Measurements from ENCODE around the gene TH. TPM values are rescaled to one million over a fixed set of nuclear protein-coding genes. Genes with fewer than 3 reads are reported as not detected.

TH gene
- total and polyA plus RNA-seq, 4 donors: 0.14 to 0.31 TPM; not detected in 2

GRCh38 chr11:2202900-2203439, 31.4 kb upstream of the TH start:
- Histone ChIP-seq H3K4me1 (ENCODE audit: control insufficient read depth in 5 of 5, insufficient read depth in 5 of 5, low read length in 5 of 5) (peaks cover 0 to 3% (median 0%) of the 10 kb centered on the region in 5 donors), H3K27ac (ENCODE audit: low read depth in 1 of 2, low read length in 1 of 2) (no peak overlapping the region), H3K9ac (ENCODE audit: insufficient read depth in 1 of 2, low read length in 2 of 2) (no peak overlapping the region), H3K9me3 (ENCODE audit: control insufficient read depth in 4 of 4, insufficient read depth in 3 of 4, low read length in 3 of 4) (peaks cover 0 to 4% (median 0%) of the 10 kb centered on the region in 4 donors), H3K4me3 (no peak overlapping the region), H3K36me3 (ENCODE audit: control insufficient read depth in 4 of 4, insufficient read depth in 4 of 4, low read length in 4 of 4) (no peaks in the 10 kb centered on the region), H3K27me3 (ENCODE audit: control insufficient read depth in 3 of 3, insufficient read depth in 3 of 3, low read length in 2 of 3) (no peaks in the 10 kb centered on the region)
- ATAC-seq (ENCODE audit: insufficient read depth, low FRiP score) (no peak), DNase-seq (no peak)
- TF ChIP-seq, protein P1, sequence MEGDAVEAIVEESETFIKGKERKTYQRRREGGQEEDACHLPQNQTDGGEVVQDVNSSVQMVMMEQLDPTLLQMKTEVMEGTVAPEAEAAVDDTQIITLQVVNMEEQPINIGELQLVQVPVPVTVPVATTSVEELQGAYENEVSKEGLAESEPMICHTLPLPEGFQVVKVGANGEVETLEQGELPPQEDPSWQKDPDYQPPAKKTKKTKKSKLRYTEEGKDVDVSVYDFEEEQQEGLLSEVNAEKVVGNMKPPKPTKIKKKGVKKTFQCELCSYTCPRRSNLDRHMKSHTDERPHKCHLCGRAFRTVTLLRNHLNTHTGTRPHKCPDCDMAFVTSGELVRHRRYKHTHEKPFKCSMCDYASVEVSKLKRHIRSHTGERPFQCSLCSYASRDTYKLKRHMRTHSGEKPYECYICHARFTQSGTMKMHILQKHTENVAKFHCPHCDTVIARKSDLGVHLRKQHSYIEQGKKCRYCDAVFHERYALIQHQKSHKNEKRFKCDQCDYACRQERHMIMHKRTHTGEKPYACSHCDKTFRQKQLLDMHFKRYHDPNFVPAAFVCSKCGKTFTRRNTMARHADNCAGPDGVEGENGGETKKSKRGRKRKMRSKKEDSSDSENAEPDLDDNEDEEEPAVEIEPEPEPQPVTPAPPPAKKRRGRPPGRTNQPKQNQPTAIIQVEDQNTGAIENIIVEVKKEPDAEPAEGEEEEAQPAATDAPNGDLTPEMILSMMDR (IDR thresholded peaks at IDR 0.05; ENCODE audit: control extremely low read depth, extremely low read depth): no peak
- 89 to 94% methylated on average over 10 of the region's 10 CpGs for WGBS, 2 donors

DNA sequence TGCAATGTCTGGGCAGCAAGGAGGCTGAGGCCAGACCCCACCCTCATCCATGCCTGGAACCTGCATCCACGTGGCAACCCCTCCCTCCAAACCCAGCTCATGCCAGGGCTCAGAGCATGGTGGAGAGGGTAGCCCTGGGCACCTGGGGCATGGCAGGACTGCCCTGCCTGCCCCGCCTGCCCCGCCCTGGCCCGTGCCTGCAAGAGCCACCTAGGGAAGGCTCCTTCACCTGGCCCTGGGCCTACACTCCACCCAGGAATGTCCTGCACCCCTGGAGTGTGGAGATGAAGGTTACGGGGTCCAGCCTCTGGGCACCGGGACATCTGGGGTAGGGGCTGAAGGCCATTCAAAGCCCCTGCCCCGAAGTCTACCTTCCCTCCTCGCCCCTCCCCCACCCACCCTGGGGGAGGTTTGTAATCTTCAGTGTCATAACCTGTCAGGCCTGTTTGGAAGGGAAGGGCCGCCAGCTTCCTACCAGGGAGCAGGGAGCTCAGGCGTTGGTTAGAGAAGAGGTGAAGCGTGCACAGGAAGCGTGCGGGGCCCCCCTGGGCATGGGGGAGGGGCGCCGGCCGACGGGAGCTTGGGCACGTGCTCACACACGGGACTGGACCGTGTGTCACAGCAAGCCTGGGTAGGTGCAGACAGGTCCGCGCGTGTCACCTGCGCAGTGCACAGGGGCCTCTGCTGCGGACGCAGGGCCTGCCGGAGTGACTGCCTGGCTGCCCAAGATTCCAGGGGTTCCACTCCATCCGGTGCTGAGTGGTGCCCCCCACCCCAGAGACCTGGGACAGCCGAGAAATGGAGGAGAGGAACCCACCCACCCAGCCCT, 30.7 kb upstream of the TH start:
- WGBS, 2 donors: 55 to 63% methylated on average over 29 of the region's 29 CpGs
- Histone ChIP-seq H3K27me3 (ENCODE audit: control insufficient read depth in 3 of 3, insufficient read depth in 3 of 3, low read length in 2 of 3) (no peaks in the 10 kb centered on the region), H3K4me1 (ENCODE audit: control insufficient read depth in 5 of 5, insufficient read depth in 5 of 5, low read length in 5 of 5) (peaks cover 0 to 3% (median 0%) of the 10 kb centered on the region in 5 donors), H3K27ac (ENCODE audit: low read depth in 1 of 2, low read length in 1 of 2) (no peak overlapping the region), H3K9ac (ENCODE audit: insufficient read depth in 1 of 2, low read length in 2 of 2) (no peak overlapping the region), H3K9me3 (ENCODE audit: control insufficient read depth in 4 of 4, insufficient read depth in 3 of 4, low read length in 3 of 4) (peaks cover 0 to 3% (median 0%) of the 10 kb centered on the region in 4 donors), H3K4me3 (no peak overlapping the region), H3K36me3 (ENCODE audit: control insufficient read depth in 4 of 4, insufficient read depth in 4 of 4, low read length in 4 of 4) (no peaks in the 10 kb centered on the region)
- DNase-seq (peak; percentile 53 to 77 (median 75)), ATAC-seq (ENCODE audit: insufficient read depth, low FRiP score) (no peak)
- TF ChIP-seq, protein P1 (IDR thresholded peaks at IDR 0.05; ENCODE audit: control extremely low read depth, extremely low read depth): no peak

- Histone ChIP-seq H3K4me3 (no peak overlapping the region), H3K4me1 (ENCODE audit: control insufficient read depth in 5 of 5, insufficient read depth in 5 of 5, low read length in 5 of 5) (peaks cover 0 to 3% (median 0%) of the 10 kb centered on the region in 5 donors), H3K27me3 (ENCODE audit: control insufficient read depth in 3 of 3, insufficient read depth in 3 of 3, low read length in 2 of 3) (no peaks in the 10 kb centered on the region), H3K9me3 (ENCODE audit: control insufficient read depth in 4 of 4, insufficient read depth in 3 of 4, low read length in 3 of 4) (no peaks in the 10 kb centered on the region), H3K36me3 (ENCODE audit: control insufficient read depth in 4 of 4, insufficient read depth in 4 of 4, low read length in 4 of 4) (no peaks in the 10 kb centered on the region), H3K27ac (ENCODE audit: low read depth in 1 of 2, low read length in 1 of 2) (no peak overlapping the region), H3K9ac (ENCODE audit: insufficient read depth in 1 of 2, low read length in 2 of 2) (no peak overlapping the region)
- DNase-seq (no peak), ATAC-seq (ENCODE audit: insufficient read depth, low FRiP score) (no peak)
- 73 to 75% methylated on average over 2 of the region's 2 CpGs for WGBS, 2 donors
- TF ChIP-seq, protein P1 (IDR thresholded peaks at IDR 0.05; ENCODE audit: control extremely low read depth, extremely low read depth): no peak
Measured at GRCh38 chr11:2201542-2201941, 29.9 kb upstream of the TH start.

All from lung (tissue), 12 donors.